Measurements from ENCODE around the gene GADD45B.

GRCh38 chr19:2500841-2501261, 24.9 kb downstream of the GADD45B start:
- TF ChIP-seq CTCF (tag by site-specific recombination; IDR thresholded peaks at IDR 0.05) (no peak), ZFP3 (tag by site-specific recombination; IDR thresholded peaks at IDR 0.05; ENCODE audit: low read depth) (no peak), ZBTB44 (tag by site-specific recombination; IDR thresholded peaks at IDR 0.05) (no peak), TCF7L2 (IDR thresholded peaks at IDR 0.05; ENCODE audit: borderline replicate concordance, low read depth, low read length) (no peak), YY2 (tag by site-specific recombination; IDR thresholded peaks at IDR 0.05) (no peak), ZFP37 (tag by site-specific recombination; IDR thresholded peaks at IDR 0.05) (no peak)

All from HEK293 (cell line).